Neural progenitor cell (in vitro differentiated cells): Measurements from ENCODE around the gene CTDP1. TPM values are rescaled to one million over a fixed set of nuclear protein-coding genes. Genes with fewer than 3 reads are reported as not detected.

Experiments
- DNase-seq: peaks from one replicate; pipeline ENCODE4 v3.0.0-alpha.2; 2016; ENCODE audit warnings: low spot score
- H2AFZ ChIP-seq: fragments of 200-600 bp; sonication (generic); replicated peaks from 2 replicates; pipeline ENCODE4 v1.6.1; 2016; ENCODE audit warnings: antibody characterized with exemption
- H3F3A ChIP-seq: fragments of 200-600 bp; sonication (generic); 2 replicates; pipeline ENCODE4 v1.6.1; 2016; ENCODE audit warnings: antibody characterized with exemption, low read depth
- H3K27ac ChIP-seq: fragments of 200-600 bp; sonication (generic); 2 replicates; pipeline ENCODE4 v1.5.1; 2016; ENCODE audit warnings: mild to moderate bottlenecking
- H3K27me3 ChIP-seq: fragments of 200-600 bp; sonication (generic); 2 replicates; pipeline ENCODE4 v1.6.1; 2016; ENCODE audit warnings: mild to moderate bottlenecking, moderate library complexity
- H3K36me3 ChIP-seq: fragments of 200-600 bp; sonication (generic); 2 replicates; pipeline ENCODE4 v1.5.1; 2016
- H3K4me1 ChIP-seq: fragments of 200-600 bp; sonication (generic); 2 replicates; pipeline ENCODE4 v1.6.1; 2016; ENCODE audit warnings: mixed run types
- H3K4me2 ChIP-seq: fragments of 200-600 bp; sonication (generic); 2 replicates; pipeline ENCODE4 v1.6.1; 2016
- H3K4me3 ChIP-seq: fragments of 200-600 bp; sonication (generic); 2 replicates; pipeline ENCODE4 v1.5.1; 2016
- H3K79me2 ChIP-seq: fragments of 200-600 bp; sonication (generic); 2 replicates; pipeline ENCODE4 v1.6.1; 2016; ENCODE audit warnings: low read depth
- H3K9ac ChIP-seq: fragments of 200-600 bp; sonication (generic); 2 replicates; pipeline ENCODE4 v1.6.1; 2016
- H3K9me3 ChIP-seq: fragments of 200-600 bp; sonication (generic); 2 replicates; pipeline ENCODE4 v1.5.1; 2016; ENCODE audit warnings: low read depth
- H4K20me1 ChIP-seq: fragments of 200-600 bp; sonication (generic); 2 replicates; pipeline ENCODE4 v1.6.1; 2016; ENCODE audit warnings: low read depth
- H3K27ac Mint-ChIP-seq: 3 replicates; pipeline ENCODE4 v1.8.0; 2021; ENCODE audit warnings: mixed read lengths
- H3K27me3 Mint-ChIP-seq: 2 replicates; pipeline ENCODE4 v1.8.0; 2022; ENCODE audit warnings: low read depth, mild to moderate bottlenecking, inconsistent platforms, moderate library complexity, mixed read lengths; ENCODE audit not compliant: insufficient read depth
- H3K36me3 Mint-ChIP-seq: 3 replicates; pipeline ENCODE4 v1.8.0; 2021; ENCODE audit warnings: mixed read lengths
- H3K4me1 Mint-ChIP-seq: 3 replicates; pipeline ENCODE4 v1.8.0; 2021; ENCODE audit warnings: mixed read lengths
- H3K4me3 Mint-ChIP-seq: 3 replicates; pipeline ENCODE4 v1.8.0; 2021; ENCODE audit warnings: mild to moderate bottlenecking, moderate library complexity, mixed read lengths
- H3K9me3 Mint-ChIP-seq: 3 replicates; pipeline ENCODE4 v1.8.0; 2020; ENCODE audit warnings: mixed read lengths
- CTCF ChIP-seq: fragments of 200-600 bp; sonication (generic); IDR thresholded peaks from 2 replicates; pipeline ENCODE4 v1.5.1; 2017; ENCODE audit warnings: antibody characterized with exemption, mild to moderate bottlenecking
- EZH2 ChIP-seq: fragments of 200-600 bp; sonication (generic); IDR thresholded peaks from 2 replicates; pipeline ENCODE4 v1.6.1; 2017; ENCODE audit warnings: antibody characterized with exemption, mild to moderate bottlenecking, moderate library complexity
- EZH2phosphoT487 ChIP-seq: fragments of 200-600 bp; sonication (generic); IDR thresholded peaks from 2 replicates; pipeline ENCODE4 v1.6.1; 2017; ENCODE audit warnings: antibody characterized with exemption
- total RNA-seq: library from RNA; depleted of rRNA; stranded (reverse); fragments of >200 nt; gene quantifications from 2 replicates; pipeline ENCODE4 v1.2.3, GENCODE V29; 2015; ENCODE audit warnings: low replicate concordance

The CTDP1 gene
- 11.8 and 25.9 TPM in 2 replicates for total RNA-seq

- Histone ChIP-seq H3K27me3 (no peaks in the 10 kb centered on the region), H4K20me1 (peaks cover 38% of the 10 kb centered on the region), H2AFZ (peak within 1 kb of the TSS; percentile 100), H3K9ac (peak within 1 kb of the TSS; percentile 84), H3K4me3 (peak within 1 kb of the TSS; percentile 92), H3K27ac (peak within 1 kb of the TSS; percentile 89), H3K79me2 (peaks cover 58% of the 10 kb centered on the region), H3F3A (no peaks in the 10 kb centered on the region), H3K36me3 (no peaks in the 10 kb centered on the region), H3K4me2 (peak within 1 kb of the TSS; percentile 80), H3K9me3 (no peaks in the 10 kb centered on the region), H3K4me1 (peaks cover 16% of the 10 kb centered on the region)
- H3K27ac Mint-ChIP-seq, result peak within 1 kb of the TSS; percentile 93
- H3K27me3 Mint-ChIP-seq, result peaks cover 9% of the 10 kb centered on the region
- H3K9me3 Mint-ChIP-seq, result no peaks in the 10 kb centered on the region
- H3K4me3 Mint-ChIP-seq, result peak within 1 kb of the TSS; percentile 96
- peak; percentile 98 for DNase-seq
- peaks cover 4% of the 10 kb centered on the region for H3K36me3 Mint-ChIP-seq
- TF ChIP-seq CTCF (no peak), EZH2phosphoT487 (no peak), EZH2 (no peak)
- peaks cover 32% of the 10 kb centered on the region for H3K4me1 Mint-ChIP-seq
Measured at GRCh38 chr18:79679552-79680099, at the start of gene CTDP1. CTDP1 (plus strand) TSS chr18:79679803; CDS start chr18:79679948, 145 bp downstream.

GRCh38 chr18:79630281-79631095, 49.1 kb upstream of the CTDP1 start:
- peaks cover 18% of the 10 kb centered on the region for H3K9me3 Mint-ChIP-seq
- no peaks in the 10 kb centered on the region for H3K36me3 Mint-ChIP-seq
- no peaks in the 10 kb centered on the region for H3K27me3 ChIP-seq
- H3K4me1 Mint-ChIP-seq, result peaks cover 5% of the 10 kb centered on the region
- no peaks in the 10 kb centered on the region for H3K79me2 ChIP-seq
- no peaks in the 10 kb centered on the region for H3F3A ChIP-seq
- no peaks in the 10 kb centered on the region for H3K9me3 ChIP-seq
- no peak overlapping the region for H3K27ac Mint-ChIP-seq
- H2AFZ ChIP-seq, result no peak overlapping the region
- peak overlapping the region; percentile 11 for H3K4me3 Mint-ChIP-seq
- no peak for DNase-seq
- H3K36me3 ChIP-seq, result no peaks in the 10 kb centered on the region
- no peak overlapping the region for H3K27ac ChIP-seq
- H4K20me1 ChIP-seq, result no peaks in the 10 kb centered on the region
- no peak overlapping the region for H3K4me2 ChIP-seq
- TF ChIP-seq EZH2phosphoT487 (no peak), EZH2 (no peak), CTCF (no peak)
- H3K9ac ChIP-seq, result no peak overlapping the region
- no peak overlapping the region for H3K4me3 ChIP-seq
- H3K4me1 ChIP-seq, result no peaks in the 10 kb centered on the region
- peaks cover 21% of the 10 kb centered on the region for H3K27me3 Mint-ChIP-seq

- no peaks in the 10 kb centered on the region for H3F3A ChIP-seq
- Mint-ChIP-seq H3K27me3 (peaks cover 21% of the 10 kb centered on the region), H3K27ac (peak overlapping the region; percentile 43), H3K4me1 (peaks cover 3% of the 10 kb centered on the region), H3K9me3 (peaks cover 18% of the 10 kb centered on the region), H3K36me3 (no peaks in the 10 kb centered on the region), H3K4me3 (peak overlapping the region; percentile 11)
- DNase-seq, result no peak
- H3K9ac ChIP-seq, result no peak overlapping the region
- no peak overlapping the region for H3K4me3 ChIP-seq
- no peaks in the 10 kb centered on the region for H4K20me1 ChIP-seq
- H3K4me1 ChIP-seq, result no peaks in the 10 kb centered on the region
- TF ChIP-seq EZH2phosphoT487, result no peak
- no peak for TF ChIP-seq CTCF
- no peak for TF ChIP-seq EZH2
- no peaks in the 10 kb centered on the region for H3K79me2 ChIP-seq
- no peaks in the 10 kb centered on the region for H3K9me3 ChIP-seq
- H2AFZ ChIP-seq, result no peak overlapping the region
- no peak overlapping the region for H3K27ac ChIP-seq
- no peaks in the 10 kb centered on the region for H3K36me3 ChIP-seq
- no peak overlapping the region for H3K4me2 ChIP-seq
- H3K27me3 ChIP-seq, result no peaks in the 10 kb centered on the region
Measured at GRCh38 chr18:79631096-79631507, 48.5 kb upstream of the CTDP1 start.
